Ishikawa (cell line): Measurements from ENCODE around the gene ZNF48.
A peak's percentile ranks its signal among the peaks of the same experiment; 100 is the strongest.

Experiments
- CEBPB ChIP-seq: IDR thresholded peaks from 2 replicates; pipeline ENCODE4 v1.6.1; 2012
- CREB1 ChIP-seq: IDR thresholded peaks from 2 replicates; pipeline ENCODE4 v1.6.1; 2012; ENCODE audit warnings: low read depth
- EGR1 ChIP-seq: IDR thresholded peaks from 2 replicates; pipeline ENCODE4 v1.6.1; 2012
- FOXM1 ChIP-seq: IDR thresholded peaks from 2 replicates; pipeline ENCODE4 v1.6.1; 2012; ENCODE audit warnings: low read depth, borderline replicate concordance
- NFIC ChIP-seq: IDR thresholded peaks from 2 replicates; pipeline ENCODE4 v1.6.1; 2012
- RAD21 ChIP-seq: IDR thresholded peaks from 2 replicates; pipeline ENCODE4 v1.6.1; 2012; ENCODE audit warnings: low read depth
- REST ChIP-seq: IDR thresholded peaks from 2 replicates; pipeline ENCODE4 v1.6.1; 2012; ENCODE audit warnings: low read depth, mild to moderate bottlenecking
- TAF1 ChIP-seq: IDR thresholded peaks from 2 replicates; pipeline ENCODE4 v1.6.1; 2012; ENCODE audit warnings: low read depth, mild to moderate bottlenecking
- TCF12 ChIP-seq: IDR thresholded peaks from 2 replicates; pipeline ENCODE4 v1.6.1; 2012; ENCODE audit warnings: low read depth
- TEAD4 ChIP-seq: IDR thresholded peaks from 2 replicates; pipeline ENCODE4 v1.6.1; 2012
- YY1 ChIP-seq: IDR thresholded peaks from 2 replicates; pipeline ENCODE4 v1.6.1; 2012; ENCODE audit warnings: low read depth
- ZBTB7A ChIP-seq: IDR thresholded peaks from 2 replicates; pipeline ENCODE4 v1.6.1; 2012; ENCODE audit warnings: low read depth
- TF ChIP-seq, protein P1 (sequence below): IDR thresholded peaks from 2 replicates; pipeline ENCODE4 v1.6.1; 2012
- TF ChIP-seq, protein P2 (sequence below): IDR thresholded peaks from 2 replicates; pipeline ENCODE4 v1.6.1; 2012

Gene ZNF48

GRCh38 chr16:30379158-30379783, 15.9 kb upstream of the ZNF48 start:
- TF ChIP-seq RAD21 (no peak), ZBTB7A (peak; percentile 65; the same call in 1 of the 2 replicates), EGR1 (no peak), YY1 (no peak), TEAD4 (no peak), TAF1 (no peak)
- TF ChIP-seq, protein P1, sequence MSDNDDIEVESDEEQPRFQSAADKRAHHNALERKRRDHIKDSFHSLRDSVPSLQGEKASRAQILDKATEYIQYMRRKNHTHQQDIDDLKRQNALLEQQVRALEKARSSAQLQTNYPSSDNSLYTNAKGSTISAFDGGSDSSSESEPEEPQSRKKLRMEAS, result no peak

- TF ChIP-seq RAD21, result no peak
- no peak for TF ChIP-seq YY1
- TF ChIP-seq, protein P2, sequence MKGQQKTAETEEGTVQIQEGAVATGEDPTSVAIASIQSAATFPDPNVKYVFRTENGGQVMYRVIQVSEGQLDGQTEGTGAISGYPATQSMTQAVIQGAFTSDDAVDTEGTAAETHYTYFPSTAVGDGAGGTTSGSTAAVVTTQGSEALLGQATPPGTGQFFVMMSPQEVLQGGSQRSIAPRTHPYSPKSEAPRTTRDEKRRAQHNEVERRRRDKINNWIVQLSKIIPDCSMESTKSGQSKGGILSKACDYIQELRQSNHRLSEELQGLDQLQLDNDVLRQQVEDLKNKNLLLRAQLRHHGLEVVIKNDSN, result no peak
- no peak for TF ChIP-seq CEBPB
- no peak for TF ChIP-seq REST
- TF ChIP-seq, protein P1, result no peak
- no peak for TF ChIP-seq ZBTB7A
- no peak for TF ChIP-seq CREB1
- TF ChIP-seq TAF1, result no peak
- no peak for TF ChIP-seq NFIC
- no peak for TF ChIP-seq TCF12
- TF ChIP-seq EGR1, result no peak
- TF ChIP-seq FOXM1, result no peak
These were observed 15.0 kb upstream of the ZNF48 start for GRCh38 chr16:30380072-30380802.

- TF ChIP-seq TAF1, result no peak
- no peak for TF ChIP-seq YY1
- TF ChIP-seq, protein P2, result no peak
- TF ChIP-seq TEAD4, result no peak
- TF ChIP-seq NFIC, result no peak
- no peak for TF ChIP-seq EGR1
- TF ChIP-seq CEBPB, result no peak
These were observed 14.4 kb upstream of the ZNF48 start for GRCh38 chr16:30380803-30381208.

DNA sequence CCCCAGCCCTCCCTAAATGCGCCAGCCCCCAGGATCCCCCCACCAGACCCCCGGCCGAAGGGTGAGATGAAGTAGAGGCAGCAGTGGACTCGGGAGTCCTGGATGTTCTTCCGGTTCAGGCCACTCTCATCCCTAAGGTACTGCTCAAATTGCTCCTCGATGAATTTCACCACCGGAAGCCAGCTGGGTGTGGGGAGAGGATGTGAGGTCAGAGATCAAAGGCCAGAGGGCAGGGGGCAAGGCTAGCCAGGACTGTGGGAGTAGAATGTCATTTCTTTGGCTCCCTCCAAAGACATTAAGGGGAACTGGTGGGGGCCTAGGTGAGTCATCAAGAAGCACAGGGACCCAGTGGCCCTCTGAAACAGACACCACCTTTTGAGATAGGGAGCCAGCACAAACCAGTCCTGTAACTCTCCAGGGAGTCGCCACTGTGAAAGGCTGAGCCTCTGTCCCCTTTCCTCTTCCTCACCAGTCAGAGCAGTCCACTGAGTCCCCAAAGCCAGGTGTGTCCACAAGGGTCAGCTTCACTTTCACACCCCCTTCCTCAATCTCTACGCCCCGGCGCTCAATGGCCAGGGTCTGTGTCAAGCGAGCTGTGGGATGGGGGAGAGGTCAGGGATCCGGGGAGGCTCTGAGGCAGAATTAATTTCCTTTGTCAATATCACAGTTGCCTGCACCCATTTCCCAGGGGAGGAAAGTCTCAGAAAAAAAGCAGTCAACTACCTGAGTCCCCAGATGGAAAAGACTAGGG, 13.8 kb upstream of the ZNF48 start:
- TF ChIP-seq NFIC (no peak), TAF1 (no peak), CREB1 (no peak), TEAD4 (no peak), YY1 (no peak), CEBPB (no peak), REST (no peak), EGR1 (no peak)
- TF ChIP-seq, protein P2, result no peak
- TF ChIP-seq, protein P1, result no peak
